Astrocyte of the hippocampus (primary cell): ENCODE measurements around the gene PYGM.

Experiments
- DNase-seq: peaks from one replicate; pipeline ENCODE4 v3.0.0; 2011; ENCODE audit warnings: low read depth, low spot score

Gene PYGM

DNA sequence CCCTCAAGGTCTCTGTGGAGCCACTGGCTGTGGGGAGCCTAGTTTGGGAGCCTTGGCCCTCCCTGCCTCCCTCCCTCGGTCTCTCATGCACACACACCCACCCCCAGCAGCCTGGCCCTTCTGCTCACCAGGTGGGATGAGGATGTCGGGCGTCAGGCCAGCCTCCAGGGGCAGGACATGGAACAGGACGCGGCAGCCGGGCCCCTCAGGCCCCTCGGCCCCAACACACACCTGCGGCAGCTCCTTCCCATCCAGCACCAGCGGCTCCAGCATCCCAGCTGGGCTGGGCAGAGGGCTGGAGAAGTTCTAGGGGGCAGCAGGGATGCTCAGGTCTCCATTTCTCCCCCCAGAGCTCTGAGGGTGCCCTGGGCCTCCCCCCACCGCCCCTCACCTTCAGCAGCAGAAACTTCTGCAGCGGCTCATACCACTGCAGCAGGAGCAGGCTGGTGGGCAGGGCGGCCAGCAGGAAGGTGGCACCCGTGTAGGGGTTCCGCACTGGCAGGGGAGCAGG, 32.1 kb upstream of the PYGM start:
- DNase-seq: no peak

DNA sequence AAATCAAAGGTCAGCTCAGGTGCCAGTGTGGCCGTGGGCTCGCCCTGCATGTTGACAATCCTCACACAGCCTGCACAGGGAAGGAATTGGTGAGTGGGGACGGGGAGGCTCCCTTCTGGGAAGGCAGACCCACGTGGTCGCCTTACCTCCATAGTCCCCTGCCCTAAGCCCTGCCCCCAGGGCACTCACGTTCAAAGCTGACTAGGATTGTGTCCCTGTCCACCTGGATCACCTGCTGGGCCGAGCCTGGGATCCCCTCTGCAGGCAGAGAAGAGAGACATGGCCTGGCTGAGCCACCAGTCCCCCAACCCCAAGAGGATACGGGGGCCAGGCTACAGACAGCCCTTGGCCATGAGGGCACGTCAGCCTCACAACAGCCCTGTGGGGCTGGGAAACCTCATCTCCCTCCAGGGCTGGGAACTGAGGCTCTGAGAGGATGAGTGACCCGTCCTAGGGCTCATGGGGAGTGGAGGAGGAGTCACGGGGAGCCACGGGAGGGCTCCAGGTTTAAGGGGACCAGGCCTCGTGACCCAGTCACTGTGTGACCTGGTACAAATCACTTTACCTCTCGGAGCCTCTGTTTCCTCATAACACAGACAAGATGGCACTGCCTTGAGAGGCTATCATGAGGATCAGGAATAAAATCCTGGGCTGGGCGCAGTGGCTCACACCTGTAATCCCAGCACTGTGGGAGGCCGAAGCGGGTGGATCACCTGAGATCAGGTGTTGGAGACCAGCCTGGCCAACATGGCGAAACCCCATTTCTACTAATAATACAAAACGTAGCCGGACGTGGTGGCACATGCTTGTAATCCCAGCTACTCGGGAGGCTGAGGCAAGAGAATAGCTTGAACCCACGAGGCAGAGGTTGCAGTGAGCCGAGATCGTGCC, 30.7 kb upstream of the PYGM start:
- DNase-seq: no peak

DNA sequence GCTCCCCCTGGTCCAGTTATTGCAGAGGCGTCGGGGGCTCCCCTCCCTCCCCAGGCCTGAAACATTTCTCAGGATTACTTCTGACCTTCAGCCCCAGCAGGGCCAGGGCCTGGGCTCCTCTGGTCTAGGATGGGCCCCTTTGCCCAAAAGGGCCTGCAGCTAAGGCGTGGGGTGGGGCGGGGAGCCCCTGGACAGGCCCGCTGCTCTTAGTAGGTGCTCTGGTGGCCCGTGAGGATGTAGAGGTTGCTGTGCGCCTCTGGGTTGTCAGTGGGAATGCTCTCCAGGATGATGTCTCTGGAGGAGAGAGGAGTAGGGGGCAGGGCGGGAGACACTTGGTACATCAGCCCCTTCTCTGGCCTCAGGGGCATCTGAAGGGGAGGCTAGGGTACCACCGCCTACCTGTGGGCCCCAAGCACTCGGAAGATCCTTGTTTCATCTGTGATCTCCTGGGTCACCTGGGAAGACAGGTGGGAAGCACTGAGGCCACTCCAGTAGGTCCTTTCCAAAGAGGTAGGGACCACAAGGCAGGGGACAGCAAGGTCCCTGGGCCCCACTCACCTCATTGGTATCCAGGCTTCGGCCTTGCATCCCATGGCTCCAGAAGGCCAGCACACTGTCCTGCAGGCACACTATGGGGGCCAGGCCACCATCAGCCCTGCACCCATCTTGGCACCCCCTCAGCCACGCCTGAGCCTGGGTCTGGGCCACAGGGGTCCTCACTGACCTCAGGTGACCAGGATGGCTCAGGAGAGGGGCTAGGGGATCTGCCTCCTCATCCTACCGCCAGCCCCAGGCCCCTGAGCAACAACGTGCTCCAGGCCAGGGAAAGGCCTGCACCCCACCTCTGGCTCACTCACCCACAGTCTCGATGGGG, 29.8 kb upstream of the PYGM start:
- DNase-seq: no peak

DNA sequence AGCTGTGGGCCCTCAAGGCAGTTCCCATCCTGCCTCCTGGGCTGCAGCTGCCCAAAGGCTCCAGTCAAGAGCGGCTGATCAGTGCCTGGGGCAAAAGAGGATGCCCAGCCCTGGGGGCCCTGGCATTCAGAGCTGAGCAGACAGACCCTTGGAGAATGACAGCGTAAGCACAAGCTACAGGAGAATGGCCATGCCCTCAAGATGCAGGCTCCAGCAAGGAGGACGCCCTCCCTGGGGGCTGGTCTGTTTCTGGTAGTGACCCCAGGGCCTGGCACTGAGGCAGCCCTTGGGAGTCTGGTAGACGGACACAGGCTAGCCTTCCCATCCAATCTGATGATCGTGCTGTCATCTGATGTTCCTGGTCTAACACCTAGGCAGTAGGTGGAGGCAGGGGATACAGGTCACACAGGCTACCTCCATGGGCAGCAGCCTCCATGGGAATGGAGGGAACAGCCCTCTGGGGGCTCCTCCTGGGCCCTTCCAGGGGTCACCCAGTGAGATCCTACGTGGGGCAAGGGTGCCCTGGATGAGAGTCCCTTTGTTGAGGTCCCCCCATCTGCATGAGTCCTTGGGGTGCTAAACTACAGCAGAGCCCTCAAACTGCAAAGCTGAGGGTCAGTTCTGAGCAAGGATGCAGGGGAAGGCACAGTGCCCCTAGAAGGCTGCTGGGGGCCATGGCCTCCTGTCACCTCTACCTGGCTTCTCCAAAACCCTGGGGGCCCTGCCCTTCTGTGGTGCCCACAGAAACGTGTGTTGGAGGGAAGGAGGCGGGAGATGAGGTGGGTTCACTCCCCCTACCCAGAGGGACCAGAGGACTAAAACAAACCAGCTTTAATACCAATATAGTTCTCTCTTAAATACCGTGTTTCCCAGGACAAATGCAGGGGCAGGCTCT, 28.8 kb upstream of the PYGM start:
- DNase-seq: no peak

DNA sequence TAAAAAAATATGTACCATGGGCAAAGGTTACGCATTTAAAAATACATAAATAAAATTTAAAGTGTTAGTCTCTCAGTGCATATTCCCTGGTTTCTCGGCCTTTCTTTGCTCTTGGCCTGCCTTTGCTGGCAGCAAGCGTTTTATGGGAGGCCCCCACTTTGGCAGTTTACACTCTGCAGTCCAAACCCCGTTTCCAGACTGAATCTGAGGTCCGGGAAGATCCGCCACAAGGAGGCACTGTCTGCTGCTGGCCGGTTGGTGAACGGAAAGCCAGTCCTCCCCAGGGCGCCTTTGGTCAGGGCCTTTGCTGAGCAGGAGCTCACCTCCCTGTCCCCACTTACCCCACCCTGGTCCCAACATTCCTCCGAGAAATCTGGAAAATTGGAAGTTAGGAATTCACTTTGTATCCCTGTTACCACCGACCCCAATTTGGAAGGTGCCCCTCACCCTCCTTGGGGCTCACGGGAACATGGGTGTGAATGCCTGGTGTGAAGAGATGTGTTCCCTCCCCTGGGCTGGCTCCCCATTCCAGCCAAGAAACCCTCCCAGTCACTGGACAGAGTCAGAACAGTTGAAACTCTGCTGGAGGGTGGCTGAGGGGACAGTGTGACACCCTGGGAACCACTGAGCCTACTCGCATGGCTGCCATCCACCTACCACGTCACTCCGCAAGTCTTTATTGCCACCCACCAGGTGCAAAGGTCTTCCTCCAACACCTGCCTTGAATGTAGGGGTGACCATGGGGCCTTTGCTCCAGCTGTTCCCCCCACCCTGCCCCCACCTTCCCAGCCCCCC, 27.9 kb upstream of the PYGM start:
- peak; percentile 66 for DNase-seq

DNA sequence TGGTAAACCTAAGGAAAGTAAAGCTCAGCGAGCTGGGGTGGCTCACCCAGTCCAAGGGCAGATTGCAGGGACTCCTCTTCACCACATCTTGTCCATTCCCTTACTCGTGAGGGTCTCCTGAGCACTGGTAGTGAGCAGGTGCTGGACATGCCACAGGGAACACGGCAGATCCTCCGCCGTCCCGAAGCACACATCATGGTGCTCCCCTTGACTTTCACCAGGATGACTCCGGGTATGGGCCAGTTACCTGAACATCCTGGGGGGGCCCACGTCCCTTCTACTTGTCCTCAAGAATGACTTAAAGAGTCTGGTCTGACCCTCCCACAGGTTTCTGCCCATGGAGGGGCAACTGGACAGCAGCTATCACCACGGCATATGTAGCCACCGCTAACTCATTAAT, 26.5 kb upstream of the PYGM start:
- DNase-seq: no peak

DNA sequence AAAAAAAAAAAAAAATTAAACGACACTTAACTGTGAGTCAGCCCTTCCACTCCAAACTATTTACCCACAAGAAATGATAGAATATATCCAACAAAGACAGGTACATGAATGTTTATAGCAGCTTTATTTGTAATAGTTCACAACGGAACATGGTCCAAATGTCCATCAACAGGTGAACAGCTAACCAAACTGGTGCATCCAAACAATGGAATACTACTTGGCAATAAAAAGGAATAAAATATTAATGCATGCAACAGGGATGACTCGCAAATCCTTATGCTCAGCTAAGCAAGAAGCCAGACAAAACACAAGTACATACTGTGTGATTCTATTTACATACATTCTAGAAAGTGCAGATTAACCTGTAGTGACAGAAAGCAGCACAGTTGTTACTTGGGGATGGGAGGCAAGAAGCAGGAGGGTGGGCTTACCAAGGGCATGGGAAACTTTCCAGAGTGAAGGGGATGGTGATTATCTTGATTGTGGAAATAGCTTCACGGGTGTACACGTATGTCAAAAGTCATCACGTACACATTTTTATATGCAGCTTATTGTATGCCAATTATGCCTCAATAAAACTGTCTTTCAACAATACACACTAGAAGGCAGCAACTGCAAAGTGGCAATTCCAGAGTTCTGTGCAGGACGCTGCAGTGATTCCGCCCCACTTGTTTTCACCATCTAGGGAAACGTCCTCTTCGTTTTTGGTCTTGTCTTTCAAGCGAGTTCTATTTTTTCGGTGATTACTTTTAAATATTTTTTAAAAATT, 25.2 kb upstream of the PYGM start:
- DNase-seq: no peak

DNA sequence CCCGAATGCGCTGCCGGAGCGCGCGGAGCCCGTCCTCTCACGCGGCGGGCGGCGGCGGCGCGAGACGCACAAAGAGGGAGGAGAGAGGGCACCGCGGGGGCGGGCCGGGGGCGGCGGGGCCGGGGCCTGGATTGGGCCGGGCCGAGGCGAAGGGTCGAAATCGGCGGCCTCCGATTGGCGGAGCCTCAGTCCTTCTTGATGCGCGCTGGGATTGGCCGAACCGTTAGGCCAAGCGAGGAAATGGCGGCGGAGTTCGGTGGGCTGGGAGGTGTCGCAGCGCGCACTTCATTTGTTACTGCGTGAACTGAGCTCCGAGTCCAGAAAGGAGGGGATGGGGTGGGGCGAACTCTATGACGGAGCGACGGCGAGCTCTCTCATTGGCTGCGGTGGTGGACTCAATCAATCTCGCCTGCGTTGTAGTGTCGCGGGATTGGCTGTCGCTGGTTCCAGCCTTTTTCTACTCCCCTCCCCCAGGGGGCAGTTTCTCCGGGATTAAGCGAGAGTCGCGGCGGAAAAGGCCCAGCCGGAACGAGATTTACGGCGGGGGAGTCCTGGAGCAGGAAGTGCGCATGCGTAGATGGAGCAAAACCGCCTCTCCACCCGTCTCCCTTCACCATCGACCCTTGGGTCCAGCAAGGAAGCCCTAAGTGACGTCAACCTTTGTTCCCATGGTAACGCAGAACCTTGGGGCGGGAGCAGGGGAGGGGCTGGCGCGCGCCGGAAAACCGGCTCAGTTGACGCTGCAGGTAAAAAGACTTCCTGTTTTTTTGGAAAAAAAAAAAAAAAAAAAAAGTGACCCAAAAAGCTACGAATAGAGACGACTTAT, 18.9 kb upstream of the PYGM start, which contains the start of gene SF1:
Gene SF1, minus strand, starts transcription at position 70 of the 826 bp plus-strand sequence. CDS start 150 bp downstream, outside the sequence.
- DNase-seq: peak; percentile 100

DNA sequence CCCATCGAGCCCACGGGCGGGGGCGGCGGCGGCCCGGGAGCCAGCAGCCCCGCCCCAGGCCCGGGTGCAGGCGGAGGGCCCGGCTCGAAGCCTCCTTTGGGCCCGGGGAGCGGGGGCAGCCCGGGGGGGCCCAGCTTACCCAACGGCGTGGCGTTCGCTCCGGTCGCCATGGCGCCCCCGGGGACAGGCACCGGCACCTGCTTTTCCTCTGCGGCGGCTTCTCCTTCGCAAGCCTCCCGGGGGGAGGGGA, 18.4 kb upstream of the PYGM start:
- no peak for DNase-seq

DNA sequence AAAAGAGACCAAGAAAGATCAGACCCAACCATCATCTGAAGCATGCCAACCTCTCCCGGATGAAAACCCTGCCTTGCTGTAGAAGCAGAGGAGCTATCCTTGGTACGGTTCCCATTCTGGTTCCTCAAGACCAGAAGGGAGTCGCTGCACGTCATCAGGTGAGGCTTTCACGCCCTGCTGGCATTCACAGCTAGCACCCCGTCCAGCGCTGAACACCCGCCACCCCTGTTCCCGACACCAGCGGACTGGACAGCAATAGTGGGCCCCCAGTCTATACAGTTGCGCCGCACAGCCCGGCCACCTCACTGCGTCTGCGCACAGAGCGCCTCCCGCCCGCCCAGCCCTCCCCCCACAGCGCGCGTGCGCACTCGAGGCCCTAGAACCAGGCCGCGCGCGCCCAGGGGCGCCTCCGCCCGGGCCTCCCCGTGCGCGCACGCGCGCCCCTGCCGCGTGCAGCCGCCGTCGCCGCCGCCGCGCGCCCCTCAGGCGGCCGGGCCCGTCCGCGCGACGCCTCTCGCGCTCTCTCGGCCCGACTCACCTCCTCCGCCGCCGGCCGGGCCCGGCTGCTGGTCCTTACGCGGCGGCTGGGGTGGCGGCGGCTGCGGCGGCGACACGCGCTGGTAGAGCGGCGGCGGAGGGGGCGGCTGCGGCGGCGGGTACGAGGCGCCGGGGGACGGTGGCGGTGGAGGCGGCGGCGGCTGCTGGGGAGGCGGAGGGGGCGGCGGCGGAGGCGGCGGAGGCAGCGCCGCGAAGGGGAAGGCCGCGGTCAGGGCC, 17.9 kb upstream of the PYGM start:
- peak; percentile 96 for DNase-seq

DNA sequence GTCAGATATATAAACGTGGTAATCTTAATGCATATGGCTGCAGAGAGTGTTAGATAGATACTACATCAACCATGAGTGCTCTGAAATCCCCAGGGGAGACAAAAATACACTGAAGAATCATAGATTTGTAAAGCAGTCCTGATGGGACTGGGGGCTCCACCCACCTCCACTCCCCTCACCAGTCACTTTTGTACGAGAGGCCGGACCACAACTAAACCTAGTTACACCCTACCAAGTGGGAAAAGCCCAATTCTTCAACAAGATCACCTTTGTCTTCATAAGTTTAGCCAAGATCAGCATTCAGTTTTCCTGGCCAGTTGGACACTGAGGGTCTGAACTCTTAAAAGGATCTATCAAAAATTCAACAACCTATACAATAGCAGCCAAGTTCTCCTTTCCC, 17.1 kb upstream of the PYGM start:
- DNase-seq: no peak

DNA sequence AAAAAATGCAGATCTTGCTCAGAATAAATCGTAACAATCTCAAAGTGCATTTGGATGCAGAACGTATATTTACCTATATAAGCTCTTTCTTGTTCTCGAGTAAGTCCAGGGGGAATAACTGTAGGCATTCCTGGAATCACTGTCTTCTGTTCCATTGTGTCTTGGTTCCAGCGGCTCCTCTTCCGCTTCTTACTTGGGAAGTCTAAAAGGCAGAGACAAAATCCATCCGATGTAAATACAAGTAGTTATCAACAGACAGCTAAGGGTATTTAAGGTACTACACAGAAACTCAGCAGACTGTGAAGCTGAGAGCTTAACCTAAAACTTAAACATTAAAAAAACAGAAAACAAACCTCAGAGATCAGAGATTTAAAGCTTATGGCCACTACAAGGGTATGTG, 16.7 kb upstream of the PYGM start:
- no peak for DNase-seq

DNA sequence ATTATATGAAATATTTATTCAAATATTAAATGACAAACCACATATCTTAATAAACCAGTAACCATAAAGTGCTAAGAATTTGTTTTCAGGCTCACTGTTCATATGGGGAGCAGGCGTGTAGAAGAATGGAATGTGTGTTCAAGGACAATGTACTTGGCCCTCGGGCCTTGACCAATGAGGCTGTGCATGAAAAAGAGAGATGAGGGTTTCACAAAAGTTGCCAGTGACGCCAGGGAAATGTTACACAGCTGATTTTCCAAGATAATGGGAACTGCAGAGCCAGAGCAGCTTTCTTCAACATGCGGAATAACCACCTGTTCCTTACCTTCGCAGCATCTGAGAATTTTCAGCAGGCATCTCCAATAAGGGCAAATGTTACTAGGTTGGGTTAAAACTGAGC, 14.4 kb upstream of the PYGM start:
- DNase-seq: no peak

DNA sequence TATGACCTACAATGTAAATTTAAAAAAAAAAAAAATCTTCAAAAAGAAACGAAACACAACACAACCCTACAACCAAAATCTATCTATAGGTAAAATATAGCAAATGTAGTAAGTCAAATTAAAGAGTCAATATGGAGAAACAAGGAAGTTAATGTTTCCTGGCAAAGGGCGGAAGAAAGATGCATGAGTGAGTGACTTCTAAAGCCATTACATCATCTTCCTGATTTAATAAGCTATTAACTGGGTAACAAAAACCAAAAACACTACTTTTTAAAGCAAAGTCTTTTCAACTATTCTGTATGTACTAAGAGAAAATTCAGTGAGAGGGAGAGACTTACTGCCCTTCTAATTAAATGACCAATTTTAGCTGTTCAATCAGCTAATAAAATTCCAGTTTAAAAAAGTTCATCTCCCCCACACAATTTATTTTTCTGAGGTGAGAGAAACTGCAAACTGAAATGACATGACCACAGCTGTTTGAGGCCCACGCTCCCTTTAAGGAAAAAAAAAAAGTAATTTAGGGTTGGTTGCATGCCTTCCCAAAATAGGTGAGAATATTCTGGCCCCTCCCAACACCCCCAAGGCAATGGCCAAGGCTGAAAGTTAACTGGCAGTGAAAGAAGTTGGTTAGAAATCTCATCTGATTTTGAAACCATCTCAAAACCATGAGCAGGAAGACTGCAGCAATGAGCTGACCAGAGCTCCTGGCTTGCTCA, 12.7 kb upstream of the PYGM start:
- DNase-seq: no peak

DNA sequence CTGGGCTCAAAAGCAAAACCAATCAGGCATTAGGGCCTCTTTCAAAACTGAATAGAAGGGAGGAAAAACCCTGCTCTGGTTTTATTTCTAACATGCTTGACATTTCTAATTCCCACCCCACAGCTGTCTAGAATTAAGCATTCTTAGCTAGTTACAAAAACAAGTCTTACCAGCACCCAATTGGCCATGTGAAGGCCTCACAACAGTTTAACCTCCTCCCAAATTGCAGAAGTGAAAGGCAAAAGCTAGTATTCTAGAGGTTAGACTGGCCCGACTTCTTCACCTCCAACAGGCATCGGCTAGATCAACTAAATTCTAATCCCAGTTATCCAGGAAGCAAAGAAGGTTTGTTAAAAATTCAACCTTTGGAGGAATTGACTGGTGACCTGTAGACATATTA, 12.1 kb upstream of the PYGM start:
- DNase-seq: no peak

DNA sequence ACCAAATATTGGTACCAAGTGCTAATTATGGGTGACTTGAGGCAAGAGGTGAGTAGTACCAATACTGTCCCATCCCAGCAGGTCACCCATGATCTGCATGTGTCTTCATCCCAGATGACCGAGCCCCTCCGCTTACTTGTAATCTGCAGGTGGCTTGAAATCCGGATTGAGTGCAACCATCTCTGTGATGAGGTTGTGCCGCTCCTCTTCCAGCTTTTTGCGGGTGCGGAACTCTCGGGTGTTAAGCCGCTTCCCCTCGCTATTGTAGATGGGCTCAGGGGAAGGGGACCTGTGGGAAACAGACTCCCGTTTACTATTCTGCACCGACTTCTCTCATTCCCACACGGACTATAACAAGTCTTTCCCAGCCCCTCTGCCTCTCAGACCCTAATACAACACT, 10.3 kb upstream of the PYGM start:
- no peak for DNase-seq

DNA sequence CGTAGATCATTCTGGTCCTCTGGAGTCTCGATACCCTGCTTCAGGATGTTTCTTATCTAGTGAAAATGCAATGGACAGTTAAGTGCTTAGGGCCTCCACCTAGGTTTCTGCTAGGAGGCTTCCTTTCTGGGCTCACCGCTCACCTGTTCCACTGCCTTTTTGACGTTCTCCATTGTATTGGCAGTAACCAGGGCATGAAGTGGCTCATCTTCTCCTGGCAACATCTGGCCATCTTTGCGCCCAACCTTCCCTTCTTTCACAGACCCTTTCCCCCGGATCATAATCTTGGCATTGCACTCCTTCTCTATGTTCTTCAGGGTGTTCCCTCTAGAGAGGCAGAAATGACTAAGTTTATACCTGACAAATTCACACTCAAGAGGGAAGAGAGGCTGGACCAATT, 9.5 kb upstream of the PYGM start:
- no peak for DNase-seq

DNA sequence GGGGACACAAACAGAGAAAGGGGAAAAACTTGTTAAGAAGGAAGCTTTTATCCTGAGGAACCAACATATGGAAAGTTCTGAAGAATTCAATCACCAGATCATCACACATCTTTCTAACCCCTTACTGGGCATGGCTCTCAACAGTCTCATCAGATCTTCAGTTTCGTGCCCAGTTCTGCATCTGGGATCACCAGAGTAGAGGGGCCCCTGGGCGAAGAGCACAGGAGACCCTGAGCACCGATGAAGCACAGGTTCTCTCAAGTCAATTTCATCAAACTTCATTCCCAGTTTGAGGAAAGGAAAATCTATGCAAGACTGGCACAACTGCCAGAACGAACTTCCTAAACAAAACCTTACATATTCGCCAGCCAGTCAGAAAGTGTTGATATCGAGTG, 8.5 kb upstream of the PYGM start:
- no peak for DNase-seq
